SK-N-SH treated with all-trans-retinoic acid at 6 μM for 48 hours (cell line): ENCODE results near the gene IPO4.

ENCODE experiments used
- ATAC-seq: fragments of 200-7000 bp; cut with Tn5 transposase; 3 replicates; pipeline ENCODE4 v1.9.1; 2020; ENCODE audit warnings: mild to moderate bottlenecking, moderate library complexity
- ARNTL ChIP-seq: fragments of 450-650 bp; formaldehyde crosslinking; IDR thresholded peaks from 2 replicates; pipeline ENCODE4 v1.5.0; 2020; ENCODE audit warnings: low read depth, mild to moderate bottlenecking, moderate library complexity, borderline replicate concordance
- BACH2 ChIP-seq: fragments of 250-450 bp; sonication (Bioruptor Pico); IDR thresholded peaks from 2 replicates; pipeline ENCODE4 v1.9.0; 2021; ENCODE audit warnings: mild to moderate bottlenecking, borderline replicate concordance
- CSDC2 ChIP-seq: fragments of 250-450 bp; sonication (Bioruptor Pico); IDR thresholded peaks from 2 replicates; pipeline ENCODE4 v1.5.0; 2020; ENCODE audit warnings: mild to moderate bottlenecking, moderate library complexity
- ESRRG ChIP-seq: fragments of 250-450 bp; sonication (Bioruptor Pico); IDR thresholded peaks from 2 replicates; pipeline ENCODE4 v1.6.1; 2021; ENCODE audit warnings: mild to moderate bottlenecking
- OSR1 ChIP-seq: fragments of 250-450 bp; sonication (Bioruptor Pico); IDR thresholded peaks from 2 replicates; pipeline ENCODE4 v1.8.0; 2022; ENCODE audit warnings: moderate library complexity, mild to moderate bottlenecking, inconsistent platforms
- PPARA ChIP-seq: fragments of 250-450 bp; sonication (Bioruptor Pico); IDR thresholded peaks from 2 replicates; pipeline ENCODE4 v1.5.0; 2020; ENCODE audit warnings: mild to moderate bottlenecking, borderline replicate concordance
- RARB ChIP-seq: fragments of 250-450 bp; sonication (Bioruptor Pico); IDR thresholded peaks from 2 replicates; pipeline ENCODE4 v1.8.0; 2021; ENCODE audit warnings: mild to moderate bottlenecking, moderate library complexity
- TOX ChIP-seq: fragments of 250-450 bp; sonication (Bioruptor Pico); IDR thresholded peaks from 2 replicates; pipeline ENCODE4 v1.8.0; 2021; ENCODE audit warnings: mild to moderate bottlenecking, moderate library complexity, borderline replicate concordance
- ZFP3 ChIP-seq: fragments of 250-450 bp; sonication (Bioruptor Pico); IDR thresholded peaks from 2 replicates; pipeline ENCODE4 v1.5.0; 2020; ENCODE audit warnings: mild to moderate bottlenecking, moderate library complexity
- ZNF565 ChIP-seq: fragments of 450-650 bp; formaldehyde crosslinking; conservative IDR thresholded peaks from 2 replicates; pipeline ENCODE4 v1.5.0; 2020; ENCODE audit warnings: low read depth, mild to moderate bottlenecking, moderate library complexity
- TF ChIP-seq, protein P1 (sequence below): fragments of 250-450 bp; sonication (Bioruptor Pico); IDR thresholded peaks from 2 replicates; pipeline ENCODE4 v1.5.0; 2020; ENCODE audit warnings: mild to moderate bottlenecking, moderate library complexity
- TF ChIP-seq, protein P2 (sequence below): fragments of 250-450 bp; sonication (Bioruptor Pico); IDR thresholded peaks from 2 replicates; pipeline ENCODE4 v1.5.1; 2020; ENCODE audit warnings: low read depth, mild to moderate bottlenecking, moderate library complexity
- TF ChIP-seq, protein P3 (sequence below): fragments of 250-450 bp; sonication (Bioruptor Pico); IDR thresholded peaks from 2 replicates; pipeline ENCODE4 v1.8.0; 2021; ENCODE audit warnings: low read depth, mild to moderate bottlenecking, moderate library complexity, borderline replicate concordance
- TF ChIP-seq, protein P4 (sequence below): fragments of 250-450 bp; sonication (Bioruptor Pico); IDR thresholded peaks from 2 replicates; pipeline ENCODE4 v1.5.1; 2021; ENCODE audit warnings: mild to moderate bottlenecking, moderate library complexity

IPO4 gene

DNA sequence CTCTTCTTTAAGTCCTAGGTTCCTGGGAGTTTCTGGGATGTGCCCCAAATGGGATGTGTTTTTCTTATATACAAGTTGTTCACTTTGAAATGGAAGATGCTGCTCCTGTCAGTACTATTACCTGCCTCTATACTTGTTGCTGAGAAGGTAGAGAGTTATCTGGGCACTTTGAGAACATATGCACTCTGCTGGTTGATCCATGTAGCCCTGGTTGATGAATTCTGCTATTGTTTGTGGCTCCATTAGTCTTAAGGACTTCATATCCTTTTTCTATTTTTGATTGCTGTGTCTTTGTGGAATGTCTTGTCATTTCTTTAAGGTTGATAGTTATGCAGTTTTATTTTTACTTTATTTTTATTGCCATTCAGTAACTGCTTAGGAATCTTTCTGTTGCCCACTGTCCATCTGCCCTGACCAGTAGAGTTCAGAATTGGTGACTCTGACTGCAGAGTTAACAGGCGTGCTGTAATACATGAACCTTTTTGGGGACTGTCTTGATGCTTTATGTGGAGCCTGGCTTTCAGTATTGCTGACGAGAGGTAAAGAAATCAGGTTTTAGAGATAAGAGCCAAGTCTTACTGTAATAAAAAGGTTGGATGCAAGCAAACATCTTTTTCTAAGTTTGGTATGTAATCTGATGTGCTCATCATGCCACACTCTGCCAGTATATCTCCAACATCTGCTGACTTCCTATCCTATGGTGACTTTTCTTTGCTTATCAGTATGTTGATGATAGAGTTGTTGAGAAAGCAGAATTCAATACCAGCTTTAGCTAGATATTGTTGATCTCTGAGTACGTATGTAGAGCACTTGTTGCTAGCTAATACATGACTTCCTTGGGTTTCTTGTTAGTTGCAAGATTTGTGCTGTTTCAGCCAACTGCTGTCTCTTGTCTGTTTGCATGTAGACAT lies 45.7 kb upstream of the IPO4 start:
- TF ChIP-seq TOX (CRISPR knock-in tag): no peak
- TF ChIP-seq, protein P1, sequence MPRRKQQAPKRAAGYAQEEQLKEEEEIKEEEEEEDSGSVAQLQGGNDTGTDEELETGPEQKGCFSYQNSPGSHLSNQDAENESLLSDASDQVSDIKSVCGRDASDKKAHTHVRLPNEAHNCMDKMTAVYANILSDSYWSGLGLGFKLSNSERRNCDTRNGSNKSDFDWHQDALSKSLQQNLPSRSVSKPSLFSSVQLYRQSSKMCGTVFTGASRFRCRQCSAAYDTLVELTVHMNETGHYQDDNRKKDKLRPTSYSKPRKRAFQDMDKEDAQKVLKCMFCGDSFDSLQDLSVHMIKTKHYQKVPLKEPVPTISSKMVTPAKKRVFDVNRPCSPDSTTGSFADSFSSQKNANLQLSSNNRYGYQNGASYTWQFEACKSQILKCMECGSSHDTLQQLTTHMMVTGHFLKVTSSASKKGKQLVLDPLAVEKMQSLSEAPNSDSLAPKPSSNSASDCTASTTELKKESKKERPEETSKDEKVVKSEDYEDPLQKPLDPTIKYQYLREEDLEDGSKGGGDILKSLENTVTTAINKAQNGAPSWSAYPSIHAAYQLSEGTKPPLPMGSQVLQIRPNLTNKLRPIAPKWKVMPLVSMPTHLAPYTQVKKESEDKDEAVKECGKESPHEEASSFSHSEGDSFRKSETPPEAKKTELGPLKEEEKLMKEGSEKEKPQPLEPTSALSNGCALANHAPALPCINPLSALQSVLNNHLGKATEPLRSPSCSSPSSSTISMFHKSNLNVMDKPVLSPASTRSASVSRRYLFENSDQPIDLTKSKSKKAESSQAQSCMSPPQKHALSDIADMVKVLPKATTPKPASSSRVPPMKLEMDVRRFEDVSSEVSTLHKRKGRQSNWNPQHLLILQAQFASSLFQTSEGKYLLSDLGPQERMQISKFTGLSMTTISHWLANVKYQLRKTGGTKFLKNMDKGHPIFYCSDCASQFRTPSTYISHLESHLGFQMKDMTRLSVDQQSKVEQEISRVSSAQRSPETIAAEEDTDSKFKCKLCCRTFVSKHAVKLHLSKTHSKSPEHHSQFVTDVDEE: no peak
- TF ChIP-seq ZNF565 (CRISPR knock-in tag): no peak
- ATAC-seq: no peak

DNA sequence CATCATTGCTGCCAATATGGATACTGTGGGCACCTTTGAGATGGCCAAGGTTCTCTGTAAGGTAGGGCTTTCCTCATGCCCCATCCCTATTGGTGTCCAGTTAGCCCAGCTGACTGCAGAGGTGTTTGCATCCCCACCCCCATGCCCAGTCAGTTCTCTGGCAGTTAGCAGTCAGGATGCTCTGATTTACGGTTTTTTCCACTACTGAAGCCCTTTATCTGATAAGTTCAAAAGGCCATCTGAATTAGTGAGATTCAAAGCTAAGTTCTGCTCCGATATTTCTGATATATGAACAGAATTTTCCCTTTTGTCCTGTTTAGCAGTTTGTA lies 44.9 kb upstream of the IPO4 start:
- TF ChIP-seq, protein P2, sequence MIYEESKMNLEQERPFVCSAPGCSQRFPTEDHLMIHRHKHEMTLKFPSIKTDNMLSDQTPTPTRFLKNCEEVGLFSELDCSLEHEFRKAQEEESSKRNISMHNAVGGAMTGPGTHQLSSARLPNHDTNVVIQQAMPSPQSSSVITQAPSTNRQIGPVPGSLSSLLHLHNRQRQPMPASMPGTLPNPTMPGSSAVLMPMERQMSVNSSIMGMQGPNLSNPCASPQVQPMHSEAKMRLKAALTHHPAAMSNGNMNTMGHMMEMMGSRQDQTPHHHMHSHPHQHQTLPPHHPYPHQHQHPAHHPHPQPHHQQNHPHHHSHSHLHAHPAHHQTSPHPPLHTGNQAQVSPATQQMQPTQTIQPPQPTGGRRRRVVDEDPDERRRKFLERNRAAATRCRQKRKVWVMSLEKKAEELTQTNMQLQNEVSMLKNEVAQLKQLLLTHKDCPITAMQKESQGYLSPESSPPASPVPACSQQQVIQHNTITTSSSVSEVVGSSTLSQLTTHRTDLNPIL (CRISPR knock-in tag): no peak
- TF ChIP-seq OSR1 (no peak), ZFP3 (CRISPR knock-in tag) (no peak), BACH2 (CRISPR knock-in tag) (no peak), TOX (CRISPR knock-in tag) (no peak), ZNF565 (CRISPR knock-in tag) (no peak), PPARA (CRISPR knock-in tag) (no peak)
- TF ChIP-seq, protein P3, sequence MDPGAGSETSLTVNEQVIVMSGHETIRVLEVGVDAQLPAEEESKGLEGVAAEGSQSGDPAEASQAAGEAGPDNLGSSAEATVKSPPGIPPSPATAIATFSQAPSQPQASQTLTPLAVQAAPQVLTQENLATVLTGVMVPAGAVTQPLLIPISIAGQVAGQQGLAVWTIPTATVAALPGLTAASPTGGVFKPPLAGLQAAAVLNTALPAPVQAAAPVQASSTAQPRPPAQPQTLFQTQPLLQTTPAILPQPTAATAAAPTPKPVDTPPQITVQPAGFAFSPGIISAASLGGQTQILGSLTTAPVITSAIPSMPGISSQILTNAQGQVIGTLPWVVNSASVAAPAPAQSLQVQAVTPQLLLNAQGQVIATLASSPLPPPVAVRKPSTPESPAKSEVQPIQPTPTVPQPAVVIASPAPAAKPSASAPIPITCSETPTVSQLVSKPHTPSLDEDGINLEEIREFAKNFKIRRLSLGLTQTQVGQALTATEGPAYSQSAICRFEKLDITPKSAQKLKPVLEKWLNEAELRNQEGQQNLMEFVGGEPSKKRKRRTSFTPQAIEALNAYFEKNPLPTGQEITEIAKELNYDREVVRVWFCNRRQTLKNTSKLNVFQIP: no peak
- TF ChIP-seq, all 23 proteins: peak for 0
- ATAC-seq: peak; percentile 24

DNA sequence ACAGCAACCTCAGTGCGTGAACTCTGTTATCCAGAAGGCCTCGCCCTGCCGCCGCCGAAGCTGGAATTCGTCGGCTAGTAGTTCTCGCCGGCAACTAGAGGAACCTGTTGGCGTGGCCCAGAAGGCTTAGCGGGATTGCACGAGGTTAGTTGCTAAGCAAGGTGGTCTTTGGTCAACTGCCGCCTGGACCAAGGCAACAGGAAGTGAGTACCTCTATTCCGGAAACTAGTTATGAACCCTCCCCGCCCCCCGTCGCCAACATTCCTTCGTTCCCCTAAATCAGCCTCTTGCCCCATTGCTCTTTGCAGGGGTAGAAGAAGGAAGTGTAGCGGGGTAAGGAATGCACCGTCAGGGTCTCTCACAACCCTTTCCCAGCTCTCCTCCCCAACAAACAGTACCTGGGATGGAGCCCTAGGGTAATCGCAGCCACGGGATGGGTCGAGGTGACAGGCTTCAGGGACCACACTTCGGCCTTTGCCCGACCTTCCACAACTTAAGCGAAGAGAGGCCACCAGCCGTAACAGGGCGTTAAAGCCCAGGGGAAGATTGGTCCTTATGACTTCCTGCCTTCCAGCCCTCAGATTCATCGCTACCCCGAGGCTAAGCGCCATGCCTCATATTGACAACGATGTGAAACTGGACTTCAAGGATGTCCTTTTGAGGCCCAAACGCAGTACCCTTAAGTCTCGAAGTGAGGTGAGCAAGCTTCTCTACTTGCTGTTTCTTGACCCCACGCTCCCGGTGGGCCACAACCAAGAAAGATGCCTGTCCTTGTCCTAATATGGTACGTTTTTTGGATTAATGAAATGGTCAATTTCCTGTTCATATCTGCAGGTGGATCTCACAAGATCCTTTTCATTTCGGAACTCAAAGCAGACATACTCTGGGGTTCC lies 44.3 kb upstream of the IPO4 start, which contains the start of gene GMPR2:
Gene GMPR2, plus strand, starts transcription at position 285 of the 893 bp plus-strand sequence. Its CDS starts 325 bp downstream, at position 610.
- peak; percentile 76 for ATAC-seq
- no peak for TF ChIP-seq ZNF565 (CRISPR knock-in tag)
- no peak for TF ChIP-seq ESRRG (CRISPR knock-in tag)
- TF ChIP-seq ZFP3 (CRISPR knock-in tag): no peak
- no peak for TF ChIP-seq TOX (CRISPR knock-in tag)
- TF ChIP-seq, protein P1: no peak

DNA sequence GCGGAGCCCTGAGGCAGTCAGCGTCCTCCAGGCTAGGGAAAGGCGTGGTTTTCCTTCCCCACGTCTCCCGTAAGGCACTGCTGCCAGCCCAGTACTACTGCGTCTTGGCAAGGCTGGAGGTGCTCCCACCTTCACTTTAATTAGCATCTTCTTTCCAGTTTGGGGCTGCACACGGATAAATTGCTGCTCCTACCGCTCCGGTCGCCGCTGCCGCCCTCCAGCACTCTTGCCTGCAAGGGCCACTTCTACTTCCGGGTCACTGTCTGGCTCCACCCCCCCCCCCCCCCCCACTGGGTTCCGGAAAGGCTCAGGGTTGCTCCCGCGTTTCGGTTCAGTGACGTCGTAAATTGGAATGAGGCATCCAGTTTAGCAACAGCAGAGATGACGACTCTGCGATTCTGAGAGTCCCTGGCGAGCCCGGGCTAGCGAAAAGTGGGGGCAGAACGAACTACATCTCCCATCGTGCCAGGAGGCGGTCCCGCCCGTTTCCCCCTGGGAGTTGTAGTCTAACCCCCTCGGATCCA lies 43.6 kb upstream of the IPO4 start, which contains the start of gene NEDD8:
Gene NEDD8, minus strand, starts transcription at position 247 of the 524 bp plus-strand sequence. Its CDS starts 100 bp downstream, at position 147.
- TF ChIP-seq CSDC2 (no peak), ARNTL (no peak), PPARA (CRISPR knock-in tag) (no peak), RARB (CRISPR knock-in tag) (no peak)
- TF ChIP-seq, protein P4, sequence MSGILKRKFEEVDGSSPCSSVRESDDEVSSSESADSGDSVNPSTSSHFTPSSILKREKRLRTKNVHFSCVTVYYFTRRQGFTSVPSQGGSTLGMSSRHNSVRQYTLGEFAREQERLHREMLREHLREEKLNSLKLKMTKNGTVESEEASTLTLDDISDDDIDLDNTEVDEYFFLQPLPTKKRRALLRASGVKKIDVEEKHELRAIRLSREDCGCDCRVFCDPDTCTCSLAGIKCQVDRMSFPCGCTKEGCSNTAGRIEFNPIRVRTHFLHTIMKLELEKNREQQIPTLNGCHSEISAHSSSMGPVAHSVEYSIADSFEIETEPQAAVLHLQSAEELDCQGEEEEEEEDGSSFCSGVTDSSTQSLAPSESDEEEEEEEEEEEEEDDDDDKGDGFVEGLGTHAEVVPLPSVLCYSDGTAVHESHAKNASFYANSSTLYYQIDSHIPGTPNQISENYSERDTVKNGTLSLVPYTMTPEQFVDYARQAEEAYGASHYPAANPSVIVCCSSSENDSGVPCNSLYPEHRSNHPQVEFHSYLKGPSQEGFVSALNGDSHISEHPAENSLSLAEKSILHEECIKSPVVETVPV (CRISPR knock-in tag): no peak
- ATAC-seq: peak; percentile 89
